ENCODE measurements around the gene PRKCB.

The PRKCB gene

GRCh38 chr16:24075931-24076716 lies 240.3 kb downstream of the PRKCB start:
- Histone ChIP-seq H3K4me1 (no peaks in the 10 kb centered on the region), H3K27me3 (ENCODE audit: control insufficient read depth, insufficient read depth, low read length) (no peaks in the 10 kb centered on the region), H3K9ac (no peak overlapping the region), H3K4me2 (ENCODE audit: low read length) (no peak overlapping the region), H3K79me2 (no peaks in the 10 kb centered on the region), H3K4me3 (ENCODE audit: low read depth, low read length) (no peak overlapping the region), H3K36me3 (ENCODE audit: control insufficient read depth, insufficient read depth, low read length) (no peaks in the 10 kb centered on the region), H3K27ac (no peak overlapping the region), H3K9me3 (ENCODE audit: control insufficient read depth, low read length) (no peaks in the 10 kb centered on the region), H2AFZ (no peak overlapping the region)
- TF ChIP-seq, protein P1, sequence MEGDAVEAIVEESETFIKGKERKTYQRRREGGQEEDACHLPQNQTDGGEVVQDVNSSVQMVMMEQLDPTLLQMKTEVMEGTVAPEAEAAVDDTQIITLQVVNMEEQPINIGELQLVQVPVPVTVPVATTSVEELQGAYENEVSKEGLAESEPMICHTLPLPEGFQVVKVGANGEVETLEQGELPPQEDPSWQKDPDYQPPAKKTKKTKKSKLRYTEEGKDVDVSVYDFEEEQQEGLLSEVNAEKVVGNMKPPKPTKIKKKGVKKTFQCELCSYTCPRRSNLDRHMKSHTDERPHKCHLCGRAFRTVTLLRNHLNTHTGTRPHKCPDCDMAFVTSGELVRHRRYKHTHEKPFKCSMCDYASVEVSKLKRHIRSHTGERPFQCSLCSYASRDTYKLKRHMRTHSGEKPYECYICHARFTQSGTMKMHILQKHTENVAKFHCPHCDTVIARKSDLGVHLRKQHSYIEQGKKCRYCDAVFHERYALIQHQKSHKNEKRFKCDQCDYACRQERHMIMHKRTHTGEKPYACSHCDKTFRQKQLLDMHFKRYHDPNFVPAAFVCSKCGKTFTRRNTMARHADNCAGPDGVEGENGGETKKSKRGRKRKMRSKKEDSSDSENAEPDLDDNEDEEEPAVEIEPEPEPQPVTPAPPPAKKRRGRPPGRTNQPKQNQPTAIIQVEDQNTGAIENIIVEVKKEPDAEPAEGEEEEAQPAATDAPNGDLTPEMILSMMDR (IDR thresholded peaks at IDR 0.05) = no peak

DNA sequence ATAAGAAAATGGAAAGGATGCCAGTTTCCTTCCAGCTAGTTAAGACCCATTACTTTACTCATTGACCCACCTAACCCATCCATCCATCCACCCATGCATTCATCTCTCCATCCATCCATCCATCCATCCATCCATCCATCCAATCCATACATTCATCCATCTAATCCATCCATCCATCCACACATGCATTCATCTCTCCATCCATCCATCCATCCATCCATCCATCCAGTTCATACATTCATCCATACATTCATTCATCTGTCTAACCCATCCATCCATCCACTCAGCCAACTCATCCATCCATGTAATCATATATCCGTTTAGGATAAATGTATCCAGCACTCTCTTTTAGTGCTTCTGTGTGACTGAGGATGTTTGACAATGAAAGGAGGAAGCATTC lies 241.5 kb downstream of the PRKCB start:
- H3K9ac ChIP-seq = no peak overlapping the region
- H3K27ac ChIP-seq = no peak overlapping the region
- no peak overlapping the region for H3K4me2 ChIP-seq (ENCODE audit: low read length)
- no peak overlapping the region for H2AFZ ChIP-seq
- no peaks in the 10 kb centered on the region for H3K4me1 ChIP-seq
- H3K79me2 ChIP-seq = no peaks in the 10 kb centered on the region
- no peaks in the 10 kb centered on the region for H3K9me3 ChIP-seq (ENCODE audit: control insufficient read depth, low read length)
- TF ChIP-seq, protein P1 (IDR thresholded peaks at IDR 0.05) = no peak
- H3K4me3 ChIP-seq (ENCODE audit: low read depth, low read length) = no peak overlapping the region
- no peaks in the 10 kb centered on the region for H3K36me3 ChIP-seq (ENCODE audit: control insufficient read depth, insufficient read depth, low read length)
- H3K27me3 ChIP-seq (ENCODE audit: control insufficient read depth, insufficient read depth, low read length) = no peaks in the 10 kb centered on the region

DNA sequence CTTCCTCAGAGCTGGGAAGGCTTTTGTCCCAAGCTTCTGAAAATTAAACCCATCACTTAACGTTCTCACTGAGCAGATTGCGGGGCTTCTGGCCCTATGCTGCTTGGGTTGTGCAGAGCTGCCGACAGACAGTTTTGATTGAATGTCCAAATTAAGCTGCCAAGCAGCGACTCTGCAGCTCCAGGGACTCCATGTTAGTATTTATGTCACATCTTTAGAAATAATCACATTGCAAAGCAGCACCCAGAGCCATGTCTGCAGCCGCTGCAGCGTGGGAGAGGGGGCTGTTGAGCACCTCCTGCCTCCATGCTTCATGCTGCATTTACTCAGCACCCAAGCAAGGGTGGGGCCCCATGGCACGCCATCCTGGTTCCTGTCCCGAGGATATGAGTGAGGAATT lies 242.2 kb downstream of the PRKCB start:
- Histone ChIP-seq H3K27me3 (ENCODE audit: control insufficient read depth, insufficient read depth, low read length) (no peaks in the 10 kb centered on the region), H3K4me3 (ENCODE audit: low read depth, low read length) (no peak overlapping the region), H3K36me3 (ENCODE audit: control insufficient read depth, insufficient read depth, low read length) (no peaks in the 10 kb centered on the region), H2AFZ (no peak overlapping the region), H3K27ac (no peak overlapping the region), H3K79me2 (no peaks in the 10 kb centered on the region), H3K4me2 (ENCODE audit: low read length) (no peak overlapping the region), H3K9ac (no peak overlapping the region), H3K4me1 (no peaks in the 10 kb centered on the region), H3K9me3 (ENCODE audit: control insufficient read depth, low read length) (no peaks in the 10 kb centered on the region)
- TF ChIP-seq, protein P1 (IDR thresholded peaks at IDR 0.05) = no peak

DNA sequence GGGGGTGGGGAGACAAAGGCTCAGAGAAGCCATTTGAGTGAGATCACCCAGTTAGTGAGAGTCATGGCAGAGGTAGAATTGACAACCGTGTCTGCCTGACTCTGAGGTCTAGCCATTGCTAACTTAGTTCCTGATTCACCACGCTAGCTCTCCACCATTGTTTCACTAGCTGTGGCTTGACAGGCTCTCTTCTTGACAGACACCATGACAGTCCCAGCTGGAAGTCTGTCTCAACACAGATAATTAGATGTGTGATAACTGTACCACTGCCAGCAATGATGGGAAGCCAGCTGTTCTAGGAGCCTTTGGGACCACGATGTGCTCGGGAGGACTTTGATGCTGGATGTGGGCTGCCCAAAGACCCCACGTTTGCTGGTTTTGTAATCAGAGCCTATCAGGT lies 249.9 kb downstream of the PRKCB start:
- H3K79me2 ChIP-seq = no peaks in the 10 kb centered on the region
- no peak overlapping the region for H3K4me2 ChIP-seq (ENCODE audit: low read length)
- H3K9me3 ChIP-seq (ENCODE audit: control insufficient read depth, low read length) = no peaks in the 10 kb centered on the region
- no peaks in the 10 kb centered on the region for H3K36me3 ChIP-seq (ENCODE audit: control insufficient read depth, insufficient read depth, low read length)
- no peak overlapping the region for H2AFZ ChIP-seq
- no peak overlapping the region for H3K4me3 ChIP-seq (ENCODE audit: low read depth, low read length)
- no peaks in the 10 kb centered on the region for H3K4me1 ChIP-seq
- TF ChIP-seq, protein P1 (IDR thresholded peaks at IDR 0.05) = no peak
- H3K27ac ChIP-seq = no peak overlapping the region
- no peak overlapping the region for H3K9ac ChIP-seq
- H3K27me3 ChIP-seq (ENCODE audit: control insufficient read depth, insufficient read depth, low read length) = no peaks in the 10 kb centered on the region

DNA sequence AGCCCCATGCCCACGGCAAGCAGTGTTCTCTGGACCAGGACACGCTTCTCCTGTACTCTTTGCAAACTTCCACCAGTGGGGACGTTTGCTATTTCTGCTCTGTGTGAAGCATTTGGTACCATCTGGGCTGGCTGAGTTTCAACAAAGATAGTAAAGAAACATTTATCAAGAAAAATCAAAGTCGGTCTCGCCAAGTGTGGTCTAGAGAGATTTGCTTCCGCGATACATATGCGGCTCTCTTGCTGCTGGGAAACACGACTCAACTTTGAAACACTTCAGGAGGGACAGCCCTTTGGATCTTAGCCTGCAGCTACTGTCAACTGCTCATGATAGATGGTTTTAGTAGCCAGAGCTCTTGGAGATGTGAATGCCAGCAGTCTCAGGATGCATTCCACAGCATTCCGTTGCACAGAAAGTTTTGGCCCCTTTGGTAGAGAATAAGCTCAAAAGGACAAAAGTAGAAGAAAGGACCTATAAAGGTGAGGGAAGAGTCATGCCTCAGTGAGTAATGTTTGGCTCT lies 252.2 kb downstream of the PRKCB start:
- H3K9ac ChIP-seq = no peak overlapping the region
- no peaks in the 10 kb centered on the region for H3K79me2 ChIP-seq
- no peak overlapping the region for H3K27ac ChIP-seq
- no peaks in the 10 kb centered on the region for H3K4me1 ChIP-seq
- no peak overlapping the region for H3K4me3 ChIP-seq (ENCODE audit: low read depth, low read length)
- no peaks in the 10 kb centered on the region for H3K27me3 ChIP-seq (ENCODE audit: control insufficient read depth, insufficient read depth, low read length)
- no peak overlapping the region for H2AFZ ChIP-seq
- no peaks in the 10 kb centered on the region for H3K36me3 ChIP-seq (ENCODE audit: control insufficient read depth, insufficient read depth, low read length)
- H3K4me2 ChIP-seq (ENCODE audit: low read length) = no peak overlapping the region
- TF ChIP-seq, protein P1 (IDR thresholded peaks at IDR 0.05) = no peak
- H3K9me3 ChIP-seq (ENCODE audit: control insufficient read depth, low read length) = no peaks in the 10 kb centered on the region

Data from parathyroid adenoma (tissue), 2 donors.